C4-2B (cell line): ENCODE measurements around the gene ELANE.

Source experiments
- ZFX ChIP-seq: fragments of 450-650 bp; IDR thresholded peaks from 2 replicates; pipeline ENCODE4 v1.6.1; 2017
- TF ChIP-seq, protein P1 (sequence below): fragments of 450-650 bp; conservative IDR thresholded peaks from 2 replicates; pipeline ENCODE4 v1.5.1; 2017; ENCODE audit warnings: mild to moderate bottlenecking

DNA sequence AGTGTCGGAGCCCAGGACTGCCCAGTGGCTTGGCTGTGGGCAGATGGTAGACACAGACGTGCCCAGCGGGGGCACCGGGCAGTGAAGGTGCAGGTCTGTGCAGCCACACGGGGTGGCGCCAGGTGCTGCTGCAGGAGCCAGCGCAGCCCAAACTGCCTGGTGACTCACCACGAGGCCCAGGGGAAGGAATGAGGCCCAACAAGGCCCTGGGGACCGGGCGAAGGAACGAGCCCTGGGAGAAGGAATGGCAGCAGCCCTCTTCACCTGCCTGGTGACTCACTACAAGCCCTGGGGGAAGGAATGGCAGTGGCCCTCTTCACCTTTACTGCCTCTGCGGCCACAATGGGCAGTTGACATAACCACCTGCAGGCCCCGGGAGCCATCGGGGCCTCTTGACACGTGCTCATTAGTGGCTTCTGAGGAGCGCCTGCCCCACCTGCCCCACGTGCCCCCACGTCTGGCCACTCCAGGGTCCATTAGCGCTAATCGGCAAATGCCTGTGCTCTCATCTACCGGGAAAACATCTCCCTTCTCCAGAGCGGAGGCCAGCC is 31.6 kb downstream of the ELANE start:
- TF ChIP-seq, protein P1, sequence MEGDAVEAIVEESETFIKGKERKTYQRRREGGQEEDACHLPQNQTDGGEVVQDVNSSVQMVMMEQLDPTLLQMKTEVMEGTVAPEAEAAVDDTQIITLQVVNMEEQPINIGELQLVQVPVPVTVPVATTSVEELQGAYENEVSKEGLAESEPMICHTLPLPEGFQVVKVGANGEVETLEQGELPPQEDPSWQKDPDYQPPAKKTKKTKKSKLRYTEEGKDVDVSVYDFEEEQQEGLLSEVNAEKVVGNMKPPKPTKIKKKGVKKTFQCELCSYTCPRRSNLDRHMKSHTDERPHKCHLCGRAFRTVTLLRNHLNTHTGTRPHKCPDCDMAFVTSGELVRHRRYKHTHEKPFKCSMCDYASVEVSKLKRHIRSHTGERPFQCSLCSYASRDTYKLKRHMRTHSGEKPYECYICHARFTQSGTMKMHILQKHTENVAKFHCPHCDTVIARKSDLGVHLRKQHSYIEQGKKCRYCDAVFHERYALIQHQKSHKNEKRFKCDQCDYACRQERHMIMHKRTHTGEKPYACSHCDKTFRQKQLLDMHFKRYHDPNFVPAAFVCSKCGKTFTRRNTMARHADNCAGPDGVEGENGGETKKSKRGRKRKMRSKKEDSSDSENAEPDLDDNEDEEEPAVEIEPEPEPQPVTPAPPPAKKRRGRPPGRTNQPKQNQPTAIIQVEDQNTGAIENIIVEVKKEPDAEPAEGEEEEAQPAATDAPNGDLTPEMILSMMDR: no peak
- TF ChIP-seq ZFX: no peak
